ENCODE measurements around the gene CLASP1. TPM values are rescaled to one million over a fixed set of nuclear protein-coding genes. Genes with fewer than 3 reads are reported as not detected.
A peak's percentile ranks its signal among the peaks of the same experiment; 100 is the strongest.

The CLASP1 gene
- total and polyA plus RNA-seq, 2 experiments from 2014 or later = 16.6 to 56.3 TPM

GRCh38 chr2:121429119-121429903 is 220.0 kb downstream of the CLASP1 start:
- Histone ChIP-seq H3K27ac (ENCODE audit: low read depth) (no peak overlapping the region), H3K36me3 (ENCODE audit: insufficient read depth) (no peaks in the 10 kb centered on the region; the same call in 1 of the 2 replicates), H2AFZ (no peak overlapping the region), H3K4me1 (ENCODE audit: insufficient read depth) (no peaks in the 10 kb centered on the region), H3F3A (replicated peaks; ENCODE audit: low read depth) (no peaks in the 10 kb centered on the region), H4K20me1 (replicated peaks; ENCODE audit: insufficient read depth) (no peaks in the 10 kb centered on the region), H3K9me2 (ENCODE audit: insufficient read depth) (no peaks in the 10 kb centered on the region), H3K27me3 (ENCODE audit: insufficient read depth) (no peaks in the 10 kb centered on the region), H3K4me3 (no peak overlapping the region), H3K4me2 (no peak overlapping the region), H3K79me2 (replicated peaks; ENCODE audit: insufficient read depth) (no peaks in the 10 kb centered on the region)
- Mint-ChIP-seq H3K27me3 (ENCODE audit: insufficient read depth, low read depth, poor library complexity) (no peaks in the 10 kb centered on the region), H3K4me1 (no peaks in the 10 kb centered on the region; the same call in 1 of the 3 replicates), H3K36me3 (ENCODE audit: low read depth) (peaks cover 13% of the 10 kb centered on the region; the same call in 2 of the 3 replicates), H3K4me3 (no peak overlapping the region), H3K9me3 (no peaks in the 10 kb centered on the region), H3K27ac (peak overlapping the region; percentile 13; the same call in 1 of the 2 replicates)
- DNase-seq (ENCODE audit: low spot score) (no peak), ATAC-seq (no peak)
- TF ChIP-seq ETS1 (IDR thresholded peaks at IDR 0.05) (no peak), CREB1 (CRISPR knock-in tag; IDR thresholded peaks at IDR 0.05; ENCODE audit: low read depth) (no peak), STAT1 (IDR thresholded peaks at IDR 0.05; ENCODE audit: unreplicated experiment) (no peak), ZNF114 (CRISPR knock-in tag; IDR thresholded peaks at IDR 0.05) (no peak), CTCF (conservative IDR thresholded peaks at IDR 0.05; ENCODE audit: low read depth in 2 of 2) (no peak), EZH2phosphoT487 (IDR thresholded peaks at IDR 0.05; ENCODE audit: unreplicated experiment) (no peak), REST (IDR thresholded peaks at IDR 0.05; ENCODE audit: unreplicated experiment) (no peak), EZH2 (IDR thresholded peaks at IDR 0.05; ENCODE audit: low read depth, unreplicated experiment) (no peak)
